ENCODE data around the gene RALGAPB.

GRCh38 chr20:38589351-38589750 lies 116.7 kb downstream of the RALGAPB start:
- TF ChIP-seq, protein P1, sequence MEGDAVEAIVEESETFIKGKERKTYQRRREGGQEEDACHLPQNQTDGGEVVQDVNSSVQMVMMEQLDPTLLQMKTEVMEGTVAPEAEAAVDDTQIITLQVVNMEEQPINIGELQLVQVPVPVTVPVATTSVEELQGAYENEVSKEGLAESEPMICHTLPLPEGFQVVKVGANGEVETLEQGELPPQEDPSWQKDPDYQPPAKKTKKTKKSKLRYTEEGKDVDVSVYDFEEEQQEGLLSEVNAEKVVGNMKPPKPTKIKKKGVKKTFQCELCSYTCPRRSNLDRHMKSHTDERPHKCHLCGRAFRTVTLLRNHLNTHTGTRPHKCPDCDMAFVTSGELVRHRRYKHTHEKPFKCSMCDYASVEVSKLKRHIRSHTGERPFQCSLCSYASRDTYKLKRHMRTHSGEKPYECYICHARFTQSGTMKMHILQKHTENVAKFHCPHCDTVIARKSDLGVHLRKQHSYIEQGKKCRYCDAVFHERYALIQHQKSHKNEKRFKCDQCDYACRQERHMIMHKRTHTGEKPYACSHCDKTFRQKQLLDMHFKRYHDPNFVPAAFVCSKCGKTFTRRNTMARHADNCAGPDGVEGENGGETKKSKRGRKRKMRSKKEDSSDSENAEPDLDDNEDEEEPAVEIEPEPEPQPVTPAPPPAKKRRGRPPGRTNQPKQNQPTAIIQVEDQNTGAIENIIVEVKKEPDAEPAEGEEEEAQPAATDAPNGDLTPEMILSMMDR (IDR thresholded peaks at IDR 0.05) = no peak
- TF ChIP-seq POLR2A (IDR thresholded peaks at IDR 0.05) = no peak
